Transverse colon (tissue), 4 donors: Measurements from ENCODE around the gene RNF207.

ENCODE experiments used
- POLR2A ChIP-seq: fragments of 450-650 bp; IDR thresholded peaks from one replicate; pipeline ENCODE4 v1.6.1; 2016; ENCODE audit warnings: antibody characterized with exemption, mild to moderate bottlenecking, moderate library complexity
- POLR2AphosphoS5 ChIP-seq, 3 donors: sonication (generic); formaldehyde crosslinking; IDR thresholded peaks; one replicate each; pipeline ENCODE4 v1.6.1; 2016; ENCODE audit warnings: antibody characterized with exemption in 3 of 3
- TF ChIP-seq, protein P1 (sequence below), 5 experiments: fragments of 200-600 bp in 3 of 5; fragments of 450-650 bp in 2 of 5; sonication (generic) in 3 of 5; IDR thresholded peaks; 1 replicate in 2 of 5; 2 replicates in 3 of 5; pipeline ENCODE4 v1.5.1; 2016 to 2017; ENCODE audit warnings: antibody characterized with exemption in 5 of 5, inconsistent platforms in 3 of 5, mild to moderate bottlenecking in 2 of 5, moderate library complexity in 1 of 5

GRCh38 chr1:6239950-6240768 lies 34.2 kb downstream of the RNF207 start:
- TF ChIP-seq POLR2A (no peak), POLR2AphosphoS5 (IDR thresholded peaks at IDR 0.05) (no peak)
- TF ChIP-seq, protein P1, sequence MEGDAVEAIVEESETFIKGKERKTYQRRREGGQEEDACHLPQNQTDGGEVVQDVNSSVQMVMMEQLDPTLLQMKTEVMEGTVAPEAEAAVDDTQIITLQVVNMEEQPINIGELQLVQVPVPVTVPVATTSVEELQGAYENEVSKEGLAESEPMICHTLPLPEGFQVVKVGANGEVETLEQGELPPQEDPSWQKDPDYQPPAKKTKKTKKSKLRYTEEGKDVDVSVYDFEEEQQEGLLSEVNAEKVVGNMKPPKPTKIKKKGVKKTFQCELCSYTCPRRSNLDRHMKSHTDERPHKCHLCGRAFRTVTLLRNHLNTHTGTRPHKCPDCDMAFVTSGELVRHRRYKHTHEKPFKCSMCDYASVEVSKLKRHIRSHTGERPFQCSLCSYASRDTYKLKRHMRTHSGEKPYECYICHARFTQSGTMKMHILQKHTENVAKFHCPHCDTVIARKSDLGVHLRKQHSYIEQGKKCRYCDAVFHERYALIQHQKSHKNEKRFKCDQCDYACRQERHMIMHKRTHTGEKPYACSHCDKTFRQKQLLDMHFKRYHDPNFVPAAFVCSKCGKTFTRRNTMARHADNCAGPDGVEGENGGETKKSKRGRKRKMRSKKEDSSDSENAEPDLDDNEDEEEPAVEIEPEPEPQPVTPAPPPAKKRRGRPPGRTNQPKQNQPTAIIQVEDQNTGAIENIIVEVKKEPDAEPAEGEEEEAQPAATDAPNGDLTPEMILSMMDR (IDR thresholded peaks at IDR 0.05) = no peak
